ENCODE results near the gene GAGE12C. TPM values are rescaled to one million over a fixed set of nuclear protein-coding genes. Genes with fewer than 3 reads are reported as not detected.
"Not testable (repeated sequence)": the region's sequence is repeated elsewhere in the genome, so short reads cannot be mapped to it uniquely, and the experiment has no call there.

GAGE12C gene, protein sequence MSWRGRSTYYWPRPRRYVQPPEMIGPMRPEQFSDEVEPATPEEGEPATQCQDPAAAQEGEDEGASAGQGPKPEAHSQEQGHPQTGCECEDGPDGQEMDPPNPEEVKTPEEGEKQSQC
- not detected for total RNA-seq

DNA sequence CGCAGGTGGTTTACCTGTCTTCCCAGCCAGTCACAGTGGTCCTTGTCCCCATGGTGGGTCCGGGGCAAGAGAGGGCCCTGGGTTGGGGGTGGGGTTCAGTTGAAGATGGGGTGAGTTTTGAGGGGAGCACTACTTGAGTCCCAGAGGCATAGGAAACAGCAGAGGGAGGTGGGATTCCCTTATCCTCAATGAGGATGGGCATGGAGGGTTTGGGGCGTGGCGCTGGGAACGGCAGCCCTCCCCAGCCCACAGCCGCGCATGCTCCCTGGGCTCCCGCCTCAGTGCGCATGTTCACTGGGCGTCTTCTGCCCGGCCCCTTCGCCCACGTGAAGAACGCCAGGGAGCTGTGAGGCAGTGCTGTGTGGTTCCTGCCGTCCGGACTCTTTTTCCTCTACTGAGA, at the start of gene GAGE12C:
GAGE12C (plus strand) TSS at position 301 of the 400 bp plus-strand sequence. CDS start 1,155 bp downstream, outside the sequence.
- H3K27ac Mint-ChIP-seq; H3K9me3 Mint-ChIP-seq; H3K27me3 Mint-ChIP-seq; POLR2A ChIA-PET; H3K4me3 Mint-ChIP-seq; DNase-seq; H3K4me1 Mint-ChIP-seq; H3K36me3 Mint-ChIP-seq; ATAC-seq (ENCODE audit: low read depth): not testable (repeated sequence)

DNA sequence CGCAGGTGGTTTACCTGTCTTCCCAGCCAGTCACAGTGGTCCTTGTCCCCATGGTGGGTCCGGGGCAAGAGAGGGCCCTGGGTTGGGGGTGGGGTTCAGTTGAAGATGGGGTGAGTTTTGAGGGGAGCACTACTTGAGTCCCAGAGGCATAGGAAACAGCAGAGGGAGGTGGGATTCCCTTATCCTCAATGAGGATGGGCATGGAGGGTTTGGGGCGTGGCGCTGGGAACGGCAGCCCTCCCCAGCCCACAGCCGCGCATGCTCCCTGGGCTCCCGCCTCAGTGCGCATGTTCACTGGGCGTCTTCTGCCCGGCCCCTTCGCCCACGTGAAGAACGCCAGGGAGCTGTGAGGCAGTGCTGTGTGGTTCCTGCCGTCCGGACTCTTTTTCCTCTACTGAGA, 9.5 kb downstream of the GAGE12C start, which contains the start of gene GAGE12D:
GAGE12D (plus strand) TSS at position 301 of the 400 bp plus-strand sequence. CDS start 1,155 bp downstream, outside the sequence.
- H3K27me3 Mint-ChIP-seq, POLR2A ChIA-PET, H3K27ac Mint-ChIP-seq: not testable (repeated sequence)

DNA sequence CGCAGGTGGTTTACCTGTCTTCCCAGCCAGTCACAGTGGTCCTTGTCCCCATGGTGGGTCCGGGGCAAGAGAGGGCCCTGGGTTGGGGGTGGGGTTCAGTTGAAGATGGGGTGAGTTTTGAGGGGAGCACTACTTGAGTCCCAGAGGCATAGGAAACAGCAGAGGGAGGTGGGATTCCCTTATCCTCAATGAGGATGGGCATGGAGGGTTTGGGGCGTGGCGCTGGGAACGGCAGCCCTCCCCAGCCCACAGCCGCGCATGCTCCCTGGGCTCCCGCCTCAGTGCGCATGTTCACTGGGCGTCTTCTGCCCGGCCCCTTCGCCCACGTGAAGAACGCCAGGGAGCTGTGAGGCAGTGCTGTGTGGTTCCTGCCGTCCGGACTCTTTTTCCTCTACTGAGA, 19.0 kb downstream of the GAGE12C start, which contains the start of gene GAGE12E:
GAGE12E (plus strand) TSS at position 301 of the 400 bp plus-strand sequence. CDS start 1,155 bp downstream, outside the sequence.
- POLR2A ChIA-PET; H3K27ac Mint-ChIP-seq; H3K36me3 Mint-ChIP-seq; H3K4me1 Mint-ChIP-seq; DNase-seq; H3K27me3 Mint-ChIP-seq; H3K9me3 Mint-ChIP-seq; ATAC-seq (ENCODE audit: low read depth); H3K4me3 Mint-ChIP-seq: not testable (repeated sequence)

More for the DNA sequence above, 9.5 kb downstream of the GAGE12C start, which contains the start of gene GAGE12D:
- H3K4me3 Mint-ChIP-seq; H3K9me3 Mint-ChIP-seq; H3K36me3 Mint-ChIP-seq; ATAC-seq (ENCODE audit: low read depth); H3K4me1 Mint-ChIP-seq; DNase-seq: not testable (repeated sequence)

DNA sequence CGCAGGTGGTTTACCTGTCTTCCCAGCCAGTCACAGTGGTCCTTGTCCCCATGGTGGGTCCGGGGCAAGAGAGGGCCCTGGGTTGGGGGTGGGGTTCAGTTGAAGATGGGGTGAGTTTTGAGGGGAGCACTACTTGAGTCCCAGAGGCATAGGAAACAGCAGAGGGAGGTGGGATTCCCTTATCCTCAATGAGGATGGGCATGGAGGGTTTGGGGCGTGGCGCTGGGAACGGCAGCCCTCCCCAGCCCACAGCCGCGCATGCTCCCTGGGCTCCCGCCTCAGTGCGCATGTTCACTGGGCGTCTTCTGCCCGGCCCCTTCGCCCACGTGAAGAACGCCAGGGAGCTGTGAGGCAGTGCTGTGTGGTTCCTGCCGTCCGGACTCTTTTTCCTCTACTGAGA, 28.6 kb downstream of the GAGE12C start, which contains the start of gene GAGE12F:
GAGE12F (plus strand) TSS at position 301 of the 400 bp plus-strand sequence. CDS start 1,155 bp downstream, outside the sequence.
- POLR2A ChIA-PET; DNase-seq; ATAC-seq (ENCODE audit: low read depth); H3K27me3 Mint-ChIP-seq; H3K9me3 Mint-ChIP-seq; H3K27ac Mint-ChIP-seq; H3K4me1 Mint-ChIP-seq; H3K36me3 Mint-ChIP-seq; H3K4me3 Mint-ChIP-seq: not testable (repeated sequence)

DNA sequence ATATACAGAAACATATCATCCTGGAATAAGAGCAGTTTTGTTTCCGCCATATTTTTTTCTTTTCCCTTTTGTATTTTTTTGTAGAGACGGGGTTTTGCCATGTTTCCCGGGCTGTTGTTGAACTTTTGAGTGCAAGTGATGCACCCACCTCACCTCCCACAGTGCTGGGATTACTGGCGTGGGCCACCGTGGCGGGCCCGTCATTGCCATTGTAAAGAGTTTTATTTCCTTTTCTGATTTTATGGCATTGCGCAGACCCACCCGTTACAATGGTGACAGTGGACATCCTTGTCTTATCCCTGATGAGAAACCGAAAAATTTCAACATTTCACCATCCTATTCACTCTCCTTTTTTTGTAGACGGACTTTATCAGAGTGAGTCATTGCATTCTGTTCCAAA, 36.8 kb downstream of the GAGE12C start:
- POLR2A ChIA-PET; DNase-seq; H3K36me3 Mint-ChIP-seq; H3K27ac Mint-ChIP-seq; H3K4me3 Mint-ChIP-seq; H3K9me3 Mint-ChIP-seq; H3K27me3 Mint-ChIP-seq; H3K4me1 Mint-ChIP-seq; ATAC-seq (ENCODE audit: low read depth): not testable (repeated sequence)

DNA sequence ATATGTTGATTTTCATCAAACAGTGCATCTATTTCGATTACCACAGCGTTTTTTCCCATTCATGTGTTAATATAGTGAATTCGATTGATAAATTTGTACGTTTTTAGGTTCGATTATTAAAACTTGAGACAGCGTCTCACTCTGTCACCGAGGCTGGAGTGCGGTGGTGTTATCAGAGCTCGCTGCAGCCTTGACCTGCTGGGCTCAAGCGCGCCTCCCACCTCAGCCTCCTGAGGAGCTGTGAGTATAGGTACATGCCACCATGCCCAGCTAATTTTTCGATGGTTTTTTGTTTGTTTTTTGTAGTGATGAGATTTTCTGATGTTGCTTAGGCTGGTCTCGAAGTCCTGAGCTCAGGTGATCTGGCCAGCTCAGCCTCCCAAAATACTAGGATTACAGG, 37.2 kb downstream of the GAGE12C start:
- H3K36me3 Mint-ChIP-seq; H3K4me1 Mint-ChIP-seq; POLR2A ChIA-PET; H3K9me3 Mint-ChIP-seq; H3K27ac Mint-ChIP-seq; H3K27me3 Mint-ChIP-seq; ATAC-seq (ENCODE audit: low read depth); DNase-seq; H3K4me3 Mint-ChIP-seq: not testable (repeated sequence)

DNA sequence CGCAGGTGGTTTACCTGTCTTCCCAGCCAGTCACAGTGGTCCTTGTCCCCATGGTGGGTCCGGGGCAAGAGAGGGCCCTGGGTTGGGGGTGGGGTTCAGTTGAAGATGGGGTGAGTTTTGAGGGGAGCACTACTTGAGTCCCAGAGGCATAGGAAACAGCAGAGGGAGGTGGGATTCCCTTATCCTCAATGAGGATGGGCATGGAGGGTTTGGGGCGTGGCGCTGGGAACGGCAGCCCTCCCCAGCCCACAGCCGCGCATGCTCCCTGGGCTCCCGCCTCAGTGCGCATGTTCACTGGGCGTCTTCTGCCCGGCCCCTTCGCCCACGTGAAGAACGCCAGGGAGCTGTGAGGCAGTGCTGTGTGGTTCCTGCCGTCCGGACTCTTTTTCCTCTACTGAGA, 38.1 kb downstream of the GAGE12C start, which contains the start of gene GAGE12G:
GAGE12G (plus strand) TSS at position 301 of the 400 bp plus-strand sequence. CDS start 1,155 bp downstream, outside the sequence.
- H3K4me3 Mint-ChIP-seq = not testable (repeated sequence)

DNA sequence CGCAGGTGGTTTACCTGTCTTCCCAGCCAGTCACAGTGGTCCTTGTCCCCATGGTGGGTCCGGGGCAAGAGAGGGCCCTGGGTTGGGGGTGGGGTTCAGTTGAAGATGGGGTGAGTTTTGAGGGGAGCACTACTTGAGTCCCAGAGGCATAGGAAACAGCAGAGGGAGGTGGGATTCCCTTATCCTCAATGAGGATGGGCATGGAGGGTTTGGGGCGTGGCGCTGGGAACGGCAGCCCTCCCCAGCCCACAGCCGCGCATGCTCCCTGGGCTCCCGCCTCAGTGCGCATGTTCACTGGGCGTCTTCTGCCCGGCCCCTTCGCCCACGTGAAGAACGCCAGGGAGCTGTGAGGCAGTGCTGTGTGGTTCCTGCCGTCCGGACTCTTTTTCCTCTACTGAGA, 47.7 kb downstream of the GAGE12C start, which contains the start of gene GAGE12H:
GAGE12H (plus strand) TSS at position 301 of the 400 bp plus-strand sequence. CDS start 1,155 bp downstream, outside the sequence.
- H3K36me3 Mint-ChIP-seq; H3K27ac Mint-ChIP-seq; ATAC-seq (ENCODE audit: low read depth): not testable (repeated sequence)

More for the DNA sequence above, 38.1 kb downstream of the GAGE12C start, which contains the start of gene GAGE12G:
- H3K27me3 Mint-ChIP-seq; H3K9me3 Mint-ChIP-seq; H3K27ac Mint-ChIP-seq; H3K36me3 Mint-ChIP-seq; POLR2A ChIA-PET; ATAC-seq (ENCODE audit: low read depth); DNase-seq; H3K4me1 Mint-ChIP-seq: not testable (repeated sequence)

More for the DNA sequence above, 47.7 kb downstream of the GAGE12C start, which contains the start of gene GAGE12H:
- POLR2A ChIA-PET, DNase-seq, H3K4me1 Mint-ChIP-seq, H3K4me3 Mint-ChIP-seq, H3K27me3 Mint-ChIP-seq, H3K9me3 Mint-ChIP-seq: not testable (repeated sequence)

Other genes starting within 250 kb of the GAGE12C start
- not detected for gene GAGE10, start 228.5 kb upstream of the GAGE12C start, total RNA-seq
- not detected for gene GAGE12J, start 210.1 kb upstream of the GAGE12C start, total RNA-seq
- gene GAGE13, start 200.6 kb upstream of the GAGE12C start, total RNA-seq = not detected
- gene GAGE12D, start 9.6 kb downstream of the GAGE12C start, total RNA-seq = not detected
- not detected for gene GAGE12E, start 19.1 kb downstream of the GAGE12C start, total RNA-seq
- gene GAGE12F, start 28.7 kb downstream of the GAGE12C start, total RNA-seq = not detected
- gene GAGE12G, start 38.2 kb downstream of the GAGE12C start, total RNA-seq = not detected
- gene GAGE12H, start 47.8 kb downstream of the GAGE12C start, total RNA-seq = not detected
- gene GAGE2A, start 57.3 kb downstream of the GAGE12C start, total RNA-seq = not detected
- not detected for gene GAGE1, start 66.8 kb downstream of the GAGE12C start, total RNA-seq
- not detected for gene PAGE1, start 163.8 kb downstream of the GAGE12C start, total RNA-seq

Measured in activated naive CD8-positive, alpha-beta T cell treated with anti-CD3 and anti-CD28 coated beads, Interleukin-2, amount 10 ng/mL, durations not matched to agents 7 days and 5 days (primary cell).